HG02798 (cell line): Measurements from ENCODE around the gene MORF4L1.
"Not testable (repeated sequence)": the region's sequence is repeated elsewhere in the genome, so short reads cannot be mapped to it uniquely, and the experiment has no call there.

Source experiments
- ATAC-seq: cut with Tn5 transposase; IDR thresholded peaks from one replicate; pipeline ENCODE4 v1.9.1; 2021; ENCODE audit warnings: mild to moderate bottlenecking; ENCODE audit not compliant: unreplicated experiment, poor library complexity

Gene MORF4L1

DNA sequence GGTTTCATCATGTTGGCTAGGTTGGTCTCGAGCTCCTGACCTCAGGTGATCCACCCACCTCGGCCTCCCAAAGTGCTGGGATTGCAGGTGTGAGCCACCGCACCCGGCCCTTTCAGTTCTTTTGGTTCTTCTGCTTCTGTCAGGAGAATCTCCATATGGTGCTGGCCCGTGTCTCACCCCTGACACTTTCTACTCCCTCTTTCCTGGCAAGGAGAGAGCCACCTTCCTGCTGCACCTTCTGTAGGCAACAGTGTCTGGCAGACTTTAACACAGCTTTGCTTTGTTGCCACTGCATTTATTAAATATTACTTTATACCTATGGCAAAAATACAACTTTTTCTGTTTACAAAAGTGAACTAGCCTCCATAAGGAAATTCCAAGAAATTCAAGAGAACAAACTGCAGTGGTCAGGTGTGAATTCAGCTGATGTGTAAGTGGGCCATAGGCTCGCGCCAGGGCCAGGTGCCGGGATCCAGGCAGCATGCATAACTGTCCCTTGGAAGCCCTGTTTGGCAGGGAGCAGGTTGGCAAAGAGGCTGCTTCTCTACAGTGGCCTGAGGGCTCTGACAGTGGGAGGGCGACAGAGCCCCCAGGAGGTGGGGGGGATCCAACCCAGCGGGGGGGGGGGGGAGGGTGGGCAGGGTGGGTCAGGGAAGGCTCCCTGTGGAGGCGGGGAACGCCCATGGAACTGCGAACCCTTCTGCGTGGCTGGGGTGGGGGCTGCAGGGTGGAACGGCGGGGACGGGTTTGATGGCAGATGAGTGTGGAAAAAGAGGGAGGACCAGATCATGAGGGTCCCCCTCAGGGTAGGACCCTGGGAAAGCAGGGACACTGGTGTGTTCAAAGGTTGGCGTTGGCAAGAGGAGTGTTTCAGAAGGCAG, 51.0 kb downstream of the MORF4L1 start:
- no peak for ATAC-seq

- no peak for ATAC-seq
Measured at GRCh38 chr15:78925076-78925624, 52.5 kb downstream of the MORF4L1 start.

- no peak for ATAC-seq
Measured at GRCh38 chr15:78925956-78926743, 53.5 kb downstream of the MORF4L1 start.

DNA sequence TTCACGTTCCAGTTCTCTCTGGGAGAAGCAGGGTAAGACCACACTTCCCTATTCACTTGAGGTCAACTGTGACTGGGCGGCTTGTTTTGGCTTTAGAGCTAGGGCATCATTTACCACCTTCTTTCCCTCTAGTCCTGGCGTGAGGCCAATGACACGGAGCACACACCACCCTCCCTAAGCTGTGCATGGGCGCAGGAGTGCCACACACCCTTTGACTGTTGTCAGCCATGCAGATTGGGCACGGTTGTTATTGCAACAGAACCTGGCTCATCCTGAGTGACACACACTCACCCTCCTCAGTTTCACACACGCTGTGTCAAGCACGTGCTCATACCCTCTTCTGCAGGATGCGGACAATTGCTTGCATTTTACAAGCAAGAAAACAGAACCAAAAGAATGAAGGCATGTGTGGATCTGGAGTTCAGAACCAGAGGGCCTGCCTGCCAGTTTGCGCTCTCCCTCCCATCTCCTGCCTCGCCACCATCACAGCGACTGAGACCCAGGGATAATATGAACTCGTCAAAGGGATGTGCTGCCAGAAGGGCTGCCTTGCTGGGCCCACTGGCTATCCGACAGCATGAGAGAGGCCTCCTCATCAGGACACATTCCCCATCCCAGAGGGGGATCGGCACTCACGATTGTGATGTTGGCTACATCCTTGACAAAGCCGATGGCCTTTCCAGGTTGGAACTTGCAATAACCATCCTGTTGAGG, 54.5 kb downstream of the MORF4L1 start:
- no peak for ATAC-seq

DNA sequence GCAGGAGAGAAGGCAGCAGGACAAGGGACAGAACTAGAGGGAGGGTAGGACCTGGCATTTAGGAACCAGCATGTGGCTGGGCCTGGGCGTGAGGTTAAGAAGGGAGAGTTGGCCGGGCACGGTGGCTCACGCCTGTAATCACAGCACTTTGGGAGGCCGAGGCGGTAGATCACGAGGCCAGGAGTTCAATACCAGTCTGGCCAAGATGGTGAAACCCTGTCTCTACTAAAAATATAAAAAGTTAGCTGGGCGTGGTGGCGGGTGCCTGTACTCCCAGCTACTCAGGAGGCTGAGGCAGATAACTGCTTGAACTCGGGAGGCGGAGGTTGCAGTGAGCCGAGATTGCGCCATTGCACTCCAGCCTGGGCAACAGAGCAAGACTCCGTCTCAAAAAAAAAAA, 55.5 kb downstream of the MORF4L1 start:
- ATAC-seq, result not testable (repeated sequence)

DNA sequence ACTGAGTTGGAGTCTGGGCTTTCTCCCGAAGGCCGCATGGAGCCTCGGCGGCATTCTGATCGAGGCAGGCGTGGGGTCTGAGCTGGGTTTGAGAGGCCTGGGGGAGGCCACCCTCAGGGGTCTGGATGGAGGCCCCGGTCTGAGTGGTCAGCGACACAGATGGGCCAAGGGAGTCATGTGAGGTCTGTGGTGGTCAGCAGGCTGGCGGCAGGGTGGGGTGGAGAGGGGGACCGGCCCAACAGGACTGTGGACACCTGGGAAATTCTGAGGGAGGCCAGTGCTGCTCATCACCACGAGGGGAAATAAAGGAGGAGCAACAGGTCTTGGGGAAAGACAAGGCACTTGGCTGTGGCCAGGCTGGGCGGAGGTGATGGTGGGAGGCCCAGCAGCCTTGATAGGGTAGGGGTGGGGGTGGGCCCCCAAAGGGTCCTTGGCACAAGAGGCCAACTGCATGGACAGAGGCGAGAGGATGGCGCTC, 56.0 kb downstream of the MORF4L1 start:
- no peak for ATAC-seq

DNA sequence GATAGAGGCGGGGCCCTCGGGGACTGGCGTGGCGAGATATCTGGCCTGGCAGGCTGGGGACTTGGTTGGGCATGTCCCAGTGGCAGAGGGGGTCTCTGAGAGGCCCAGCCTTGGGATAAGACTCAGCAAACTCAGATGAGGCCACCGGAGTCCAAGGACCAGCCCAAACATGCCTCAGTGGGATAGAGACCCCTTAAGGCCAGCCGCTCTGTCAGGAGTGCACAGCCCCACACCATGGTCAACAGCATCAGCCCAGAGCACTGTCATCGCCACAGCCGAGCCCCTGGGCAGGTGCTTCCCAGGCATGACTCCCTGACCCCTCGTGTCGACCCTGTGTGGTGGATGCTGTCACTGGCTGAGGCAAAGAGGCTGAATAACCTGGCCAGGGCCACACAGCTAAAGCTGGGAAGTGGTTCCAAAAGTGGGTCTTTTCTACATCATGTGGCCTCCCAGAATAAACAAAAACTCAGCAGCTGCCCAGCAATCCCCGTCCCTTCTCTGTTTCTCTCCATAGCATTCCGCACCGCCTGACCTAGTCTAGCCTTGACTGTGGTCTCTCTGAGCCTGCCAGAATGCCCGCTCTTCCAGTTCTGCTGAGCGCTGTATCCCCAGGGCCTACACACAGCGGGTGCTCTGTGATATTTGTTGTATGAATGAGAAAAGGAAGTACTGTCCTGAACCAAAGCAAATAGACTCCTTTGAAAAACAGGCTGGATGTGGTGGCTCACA, 57.0 kb downstream of the MORF4L1 start:
- no peak for ATAC-seq

- no peak for ATAC-seq
Measured at GRCh38 chr15:78930577-78931388, 58.1 kb downstream of the MORF4L1 start.

GRCh38 chr15:78931439-78932257, 59.0 kb downstream of the MORF4L1 start:
- ATAC-seq, result no peak

GRCh38 chr15:78932258-78932808, 59.6 kb downstream of the MORF4L1 start:
- no peak for ATAC-seq

GRCh38 chr15:78933187-78933822, 60.6 kb downstream of the MORF4L1 start:
- no peak for ATAC-seq

- no peak for ATAC-seq
Measured at GRCh38 chr15:78933823-78934654, 61.3 kb downstream of the MORF4L1 start.

GRCh38 chr15:78934655-78935023, 61.9 kb downstream of the MORF4L1 start:
- no peak for ATAC-seq

DNA sequence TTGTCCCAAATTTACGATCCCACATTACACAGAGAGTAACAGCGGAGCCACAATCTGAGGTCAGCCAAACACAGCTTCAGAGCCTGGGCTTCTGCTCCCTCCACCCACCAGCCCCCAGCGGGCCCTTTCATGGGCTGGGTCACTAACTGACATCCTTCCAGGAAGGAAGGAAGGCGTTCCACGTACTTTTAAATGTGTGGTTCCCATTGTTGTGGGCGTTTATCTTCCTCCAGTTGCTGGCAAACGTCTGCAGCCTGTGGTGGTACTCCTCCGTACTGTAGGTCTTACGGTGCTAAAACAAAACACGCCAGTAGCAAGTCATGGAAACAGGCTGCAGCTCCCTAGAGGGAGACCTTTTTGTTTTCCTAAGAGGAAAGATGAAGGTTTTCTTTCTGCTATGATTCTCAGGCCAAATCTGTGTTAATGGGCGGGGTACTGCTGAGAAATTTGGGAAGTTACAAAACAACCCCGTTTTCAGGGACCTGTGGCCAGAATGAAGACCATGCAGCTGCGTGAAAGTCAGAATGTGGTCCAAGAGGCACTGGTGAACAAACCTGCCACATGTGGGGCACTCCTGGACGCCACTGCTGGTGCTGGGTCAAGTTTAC, 64.5 kb downstream of the MORF4L1 start:
- ATAC-seq, result no peak

DNA sequence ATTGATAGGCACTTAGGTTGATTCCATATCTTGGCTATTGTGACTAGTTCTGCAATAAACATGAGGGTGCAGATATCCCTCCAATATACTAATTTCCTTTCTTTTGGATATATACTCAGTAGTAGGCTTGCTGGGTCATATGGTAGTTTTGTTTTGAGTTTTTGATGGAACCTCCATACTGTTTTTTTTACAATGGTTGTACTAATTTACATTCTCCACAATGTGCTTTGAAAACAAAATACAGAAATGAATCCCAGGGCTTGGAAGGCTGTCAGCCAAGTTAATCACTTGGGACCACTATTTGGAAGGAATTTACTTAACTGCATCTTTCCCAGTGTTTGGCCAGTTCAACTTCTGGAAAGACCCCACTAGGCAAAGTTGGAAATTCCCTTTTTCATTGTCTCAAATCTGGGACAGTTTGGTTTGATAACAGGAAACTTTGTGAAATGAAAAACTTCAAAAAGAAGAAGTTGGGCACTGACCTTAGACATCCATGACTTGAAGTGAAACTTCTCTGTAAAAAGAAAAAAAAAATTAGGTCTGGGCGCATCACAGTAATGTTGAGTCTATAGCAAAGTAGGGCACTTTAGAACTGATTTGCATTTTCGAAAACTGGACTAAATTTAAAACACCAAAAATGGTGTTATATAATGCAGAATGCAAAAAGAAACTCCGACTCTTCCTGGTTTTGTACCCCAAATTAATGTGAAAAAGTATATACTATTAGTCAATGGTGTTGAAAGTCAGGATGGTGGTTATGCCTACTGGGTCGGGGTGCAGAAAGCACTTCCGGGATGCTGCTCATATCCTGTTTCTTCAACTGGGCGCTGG, 66.2 kb downstream of the MORF4L1 start:
- ATAC-seq, result peak; percentile 62
